Stomach (tissue), 4 donors: ENCODE results near the gene TEX26.

ENCODE experiments used
- POLR2A ChIP-seq, 4 donors: fragments of 450-650 bp; IDR thresholded peaks; one replicate each; pipeline ENCODE4 v1.6.1; 2016; ENCODE audit warnings: antibody characterized with exemption in 4 of 4, control low read depth in 2 of 4, mild to moderate bottlenecking in 1 of 4, moderate library complexity in 1 of 4
- POLR2AphosphoS5 ChIP-seq, 3 donors: sonication (generic); formaldehyde crosslinking; IDR thresholded peaks; one replicate each; pipeline ENCODE4 v1.6.1; 2016; ENCODE audit warnings: antibody characterized with exemption in 3 of 3

- no peak for TF ChIP-seq POLR2A (IDR thresholded peaks at IDR 0.05)
- TF ChIP-seq POLR2AphosphoS5 (IDR thresholded peaks at IDR 0.05): no peak
Observed at GRCh38 chr13:30892966-30893365, 39.5 kb upstream of the TEX26 start.
